ENCODE data around the gene SEMA3A. TPM values are rescaled to one million over a fixed set of nuclear protein-coding genes. Genes with fewer than 3 reads are reported as not detected.
A peak's percentile ranks its signal among the peaks of the same experiment; 100 is the strongest.

The SEMA3A gene
- total and polyA plus RNA-seq, 2 experiments from 2014 or later, result 24.5 to 48.4 TPM

DNA sequence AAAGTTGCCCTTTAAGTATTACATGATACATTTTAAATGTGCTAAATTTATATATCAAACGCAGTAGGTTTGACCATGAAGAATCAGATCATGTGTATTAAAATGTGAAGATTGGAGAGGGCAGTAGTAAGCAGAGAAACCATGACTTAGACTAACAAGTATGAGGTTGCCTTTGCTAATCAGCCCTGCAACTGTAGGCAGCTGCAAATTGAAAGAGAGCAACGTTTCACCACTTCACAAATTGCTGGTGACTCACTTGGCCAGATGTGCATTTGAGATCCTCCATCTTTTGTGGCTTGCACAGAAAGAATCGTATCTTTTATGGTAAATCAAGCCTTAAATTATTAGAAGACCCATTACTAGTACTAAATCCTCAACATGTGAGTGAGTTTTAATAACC lies 10.1 kb upstream of the SEMA3A start:
- TF ChIP-seq EZH2 (IDR thresholded peaks at IDR 0.05; ENCODE audit: insufficient read depth, poor library complexity, severe bottlenecking) (no peak), EZH2phosphoT487 (IDR thresholded peaks at IDR 0.05; ENCODE audit: insufficient read depth, low read depth) (no peak)
- H3K36me3 ChIP-seq (ENCODE audit: low read depth), result no peaks in the 10 kb centered on the region
- no peaks in the 10 kb centered on the region for H3K9me2 ChIP-seq (ENCODE audit: insufficient read depth)
- no peaks in the 10 kb centered on the region for H3K27me3 ChIP-seq (replicated peaks; ENCODE audit: insufficient read depth)
- no peak overlapping the region for H3K4me3 ChIP-seq
- H4K20me1 ChIP-seq (ENCODE audit: insufficient read depth), result no peaks in the 10 kb centered on the region
- no peak overlapping the region for H2AFZ ChIP-seq
- peak overlapping the region; percentile 19 for H3K4me2 ChIP-seq (ENCODE audit: unreplicated experiment)
- DNase-seq, result peak; percentile 78
- H3K4me1 ChIP-seq (ENCODE audit: insufficient read depth), result peaks cover 17% of the 10 kb centered on the region
- no peaks in the 10 kb centered on the region for H3K79me2 ChIP-seq (ENCODE audit: insufficient read depth)
- H3F3A ChIP-seq (ENCODE audit: insufficient read depth), result peaks cover 10% of the 10 kb centered on the region; the same call in 1 of the 2 replicates
- in situ Hi-C loops (cut with MboI), result no loop called here
- WGBS, 2 experiments (ENCODE audit: low coverage in 1 of 2, low lambda C conversion rate in 2 of 2, missing lambda C conversion rate in 2 of 2), result 49% methylated on average over 3 of the region's 3 CpGs
- no peak overlapping the region for H3K27ac ChIP-seq
- no peak overlapping the region for H3K9ac ChIP-seq
- no peaks in the 10 kb centered on the region for H3K9me3 ChIP-seq (ENCODE audit: low read depth)

GRCh38 chr7:84202855-84203254 lies 8.3 kb upstream of the SEMA3A start:
- H3K9ac ChIP-seq, result no peak overlapping the region
- H3K4me2 ChIP-seq (ENCODE audit: unreplicated experiment), result no peak overlapping the region
- H3K9me2 ChIP-seq (ENCODE audit: insufficient read depth), result no peaks in the 10 kb centered on the region
- H3K27me3 ChIP-seq (replicated peaks; ENCODE audit: insufficient read depth), result no peaks in the 10 kb centered on the region
- H2AFZ ChIP-seq, result no peak overlapping the region
- in situ Hi-C loops (cut with MboI), result no loop called here
- H4K20me1 ChIP-seq (ENCODE audit: insufficient read depth), result no peaks in the 10 kb centered on the region
- H3F3A ChIP-seq (ENCODE audit: insufficient read depth), result peaks cover 10% of the 10 kb centered on the region; the same call in 1 of the 2 replicates
- no peaks in the 10 kb centered on the region for H3K79me2 ChIP-seq (ENCODE audit: insufficient read depth)
- DNase-seq, result no peak
- H3K36me3 ChIP-seq (ENCODE audit: low read depth), result no peaks in the 10 kb centered on the region
- no peak overlapping the region for H3K27ac ChIP-seq
- WGBS, 2 experiments (ENCODE audit: low coverage in 1 of 2, low lambda C conversion rate in 2 of 2, missing lambda C conversion rate in 2 of 2), result 96 to 98% methylated on average over 1 of the region's 1 CpG
- no peak overlapping the region for H3K4me3 ChIP-seq
- H3K9me3 ChIP-seq (ENCODE audit: low read depth), result no peaks in the 10 kb centered on the region
- peaks cover 17% of the 10 kb centered on the region for H3K4me1 ChIP-seq (ENCODE audit: insufficient read depth)
- no peak for TF ChIP-seq EZH2 (IDR thresholded peaks at IDR 0.05; ENCODE audit: insufficient read depth, poor library complexity, severe bottlenecking)
- TF ChIP-seq EZH2phosphoT487 (IDR thresholded peaks at IDR 0.05; ENCODE audit: insufficient read depth, low read depth), result no peak

GRCh38 chr7:84200859-84201258 lies 6.3 kb upstream of the SEMA3A start:
- H3K9me3 ChIP-seq (ENCODE audit: low read depth), result no peaks in the 10 kb centered on the region
- peaks cover 21% of the 10 kb centered on the region for H3K4me1 ChIP-seq (ENCODE audit: insufficient read depth)
- peaks cover 17% of the 10 kb centered on the region; the same call in 1 of the 2 replicates for H3F3A ChIP-seq (ENCODE audit: insufficient read depth)
- no peaks in the 10 kb centered on the region for H3K36me3 ChIP-seq (ENCODE audit: low read depth)
- no peak overlapping the region for H3K9ac ChIP-seq
- 0 out of 2 replicates have a peak, but pooled peaks cover under 1% of the 10 kb centered on the region for H3K79me2 ChIP-seq (ENCODE audit: insufficient read depth)
- TF ChIP-seq EZH2phosphoT487 (IDR thresholded peaks at IDR 0.05; ENCODE audit: insufficient read depth, low read depth) (no peak), EZH2 (IDR thresholded peaks at IDR 0.05; ENCODE audit: insufficient read depth, poor library complexity, severe bottlenecking) (no peak)
- no peaks in the 10 kb centered on the region for H4K20me1 ChIP-seq (ENCODE audit: insufficient read depth)
- in situ Hi-C loops (cut with MboI), result no loop called here
- 74 to 75% methylated on average over 3 of the region's 3 CpGs for WGBS, 2 experiments (ENCODE audit: low coverage in 1 of 2, low lambda C conversion rate in 2 of 2, missing lambda C conversion rate in 2 of 2)
- peak; percentile 28 for DNase-seq
- H3K27me3 ChIP-seq (replicated peaks; ENCODE audit: insufficient read depth), result no peaks in the 10 kb centered on the region
- no peak overlapping the region for H3K4me2 ChIP-seq (ENCODE audit: unreplicated experiment)
- H3K27ac ChIP-seq, result no peak overlapping the region
- H3K9me2 ChIP-seq (ENCODE audit: insufficient read depth), result no peaks in the 10 kb centered on the region
- H2AFZ ChIP-seq, result no peak overlapping the region
- no peak overlapping the region for H3K4me3 ChIP-seq

DNA sequence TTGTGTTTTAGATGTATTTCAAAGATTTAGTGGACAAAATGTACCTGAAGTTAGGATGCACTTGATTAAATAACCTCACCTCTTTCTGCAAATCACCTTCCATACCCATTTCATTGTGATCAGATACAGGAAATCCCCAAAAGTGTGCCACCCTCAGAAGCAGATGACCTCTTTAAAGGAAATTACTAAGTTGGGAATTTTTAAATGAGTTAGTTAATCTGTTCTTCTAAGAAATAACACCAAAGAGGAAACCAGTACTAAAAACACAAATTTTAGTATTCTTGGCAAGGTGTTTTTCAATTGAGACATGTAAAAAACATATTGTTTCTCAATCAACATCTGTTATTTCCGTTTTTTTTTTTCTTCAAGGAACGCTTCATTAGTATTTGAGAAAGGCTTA lies 4.6 kb upstream of the SEMA3A start:
- H3K9ac ChIP-seq, result no peak overlapping the region
- TF ChIP-seq EZH2 (IDR thresholded peaks at IDR 0.05; ENCODE audit: insufficient read depth, poor library complexity, severe bottlenecking) (no peak), EZH2phosphoT487 (IDR thresholded peaks at IDR 0.05; ENCODE audit: insufficient read depth, low read depth) (no peak)
- H4K20me1 ChIP-seq (ENCODE audit: insufficient read depth), result no peaks in the 10 kb centered on the region
- DNase-seq, result no peak
- H3K79me2 ChIP-seq (ENCODE audit: insufficient read depth), result peaks cover 17% of the 10 kb centered on the region
- H2AFZ ChIP-seq, result no peak overlapping the region
- in situ Hi-C loops (cut with MboI), result loop anchor here (10.0 kb wide), 1 partner anchor 826 kb away; no protein-coding TSS in a partner anchor
- no peak overlapping the region for H3K27ac ChIP-seq
- WGBS, 2 experiments (ENCODE audit: low coverage in 1 of 2, low lambda C conversion rate in 2 of 2, missing lambda C conversion rate in 2 of 2), result 89 to 94% methylated on average over 2 of the region's 2 CpGs
- peaks cover 21% of the 10 kb centered on the region for H3K4me1 ChIP-seq (ENCODE audit: insufficient read depth)
- no peaks in the 10 kb centered on the region for H3K27me3 ChIP-seq (replicated peaks; ENCODE audit: insufficient read depth)
- no peaks in the 10 kb centered on the region for H3K9me3 ChIP-seq (ENCODE audit: low read depth)
- peaks cover 13% of the 10 kb centered on the region; the same call in 1 of the 2 replicates for H3F3A ChIP-seq (ENCODE audit: insufficient read depth)
- H3K36me3 ChIP-seq (ENCODE audit: low read depth), result no peaks in the 10 kb centered on the region
- H3K4me3 ChIP-seq, result no peak overlapping the region
- H3K9me2 ChIP-seq (ENCODE audit: insufficient read depth), result no peaks in the 10 kb centered on the region
- H3K4me2 ChIP-seq (ENCODE audit: unreplicated experiment), result no peak overlapping the region

All from GM23248 (cell line).